Mesothelial cell of epicardium (in vitro differentiated cells): ENCODE data around the gene P2RY8. TPM values are rescaled to one million over a fixed set of nuclear protein-coding genes. Genes with fewer than 3 reads are reported as not detected.
"Not testable (repeated sequence)": the region's sequence is repeated elsewhere in the genome, so short reads cannot be mapped to it uniquely, and the experiment has no call there.

Source experiments
- DNase-seq, 2 experiments: peaks; one replicate each; pipeline ENCODE4 v3.0.0; 2021; ENCODE audit warnings: low spot score in 2 of 2; ENCODE audit not compliant: unreplicated experiment in 2 of 2
- H3K27ac Mint-ChIP-seq: 2 replicates; pipeline ENCODE4 v1.8.0; 2021; ENCODE audit warnings: mixed read lengths
- H3K27me3 Mint-ChIP-seq: 2 replicates; pipeline ENCODE4 v1.8.0; 2021; ENCODE audit warnings: low read depth, mixed read lengths
- H3K36me3 Mint-ChIP-seq: 2 replicates; pipeline ENCODE4 v1.8.0; 2021; ENCODE audit warnings: mixed read lengths
- H3K4me1 Mint-ChIP-seq: 2 replicates; pipeline ENCODE4 v1.8.0; 2021; ENCODE audit warnings: mixed read lengths
- H3K4me3 Mint-ChIP-seq: 2 replicates; pipeline ENCODE4 v1.8.0; 2021; ENCODE audit warnings: mild to moderate bottlenecking, moderate library complexity, mixed read lengths
- H3K9me3 Mint-ChIP-seq: 2 replicates; pipeline ENCODE4 v1.8.0; 2021; ENCODE audit warnings: mixed read lengths
- total RNA-seq: library from RNA; stranded (reverse); gene quantifications from 3 replicates; pipeline ENCODE4 v1.2.1, GENCODE V29; 2021
- TF ChIP-seq, protein P1 (sequence below): fragments of 200-600 bp; sonication (generic); IDR thresholded peaks from one replicate; pipeline ENCODE4 v1.5.0; 2021; ENCODE audit warnings: antibody characterized with exemption; ENCODE audit not compliant: unreplicated experiment

The P2RY8 gene
- total RNA-seq, 1 donor from 2014 or later, result not detected

DNA sequence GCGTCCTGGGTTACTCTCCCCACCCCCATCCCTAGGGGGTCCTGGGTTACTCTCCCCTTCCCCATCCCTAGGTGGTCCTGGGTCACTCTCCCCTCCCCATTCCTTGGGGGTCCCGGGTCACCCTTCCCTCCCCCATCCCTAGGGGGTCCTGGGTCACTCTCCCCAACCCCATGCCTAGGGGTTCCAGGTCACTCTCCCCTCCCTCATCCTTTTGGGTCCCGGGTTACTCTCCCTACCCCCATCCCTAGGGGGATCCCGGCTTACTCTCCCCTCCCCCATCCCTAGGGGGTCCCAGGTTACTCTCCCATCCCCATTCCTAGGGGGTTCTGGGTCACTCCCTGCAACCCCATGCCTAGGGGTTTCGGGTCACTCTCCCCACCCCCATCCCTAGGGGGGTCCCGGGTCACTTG lies 85.7 kb downstream of the P2RY8 start:
- peak overlapping the region; percentile 89 for H3K4me3 Mint-ChIP-seq
- DNase-seq, result no peak
- H3K27me3 Mint-ChIP-seq, result peaks cover 6% of the 10 kb centered on the region
- TF ChIP-seq, protein P1, sequence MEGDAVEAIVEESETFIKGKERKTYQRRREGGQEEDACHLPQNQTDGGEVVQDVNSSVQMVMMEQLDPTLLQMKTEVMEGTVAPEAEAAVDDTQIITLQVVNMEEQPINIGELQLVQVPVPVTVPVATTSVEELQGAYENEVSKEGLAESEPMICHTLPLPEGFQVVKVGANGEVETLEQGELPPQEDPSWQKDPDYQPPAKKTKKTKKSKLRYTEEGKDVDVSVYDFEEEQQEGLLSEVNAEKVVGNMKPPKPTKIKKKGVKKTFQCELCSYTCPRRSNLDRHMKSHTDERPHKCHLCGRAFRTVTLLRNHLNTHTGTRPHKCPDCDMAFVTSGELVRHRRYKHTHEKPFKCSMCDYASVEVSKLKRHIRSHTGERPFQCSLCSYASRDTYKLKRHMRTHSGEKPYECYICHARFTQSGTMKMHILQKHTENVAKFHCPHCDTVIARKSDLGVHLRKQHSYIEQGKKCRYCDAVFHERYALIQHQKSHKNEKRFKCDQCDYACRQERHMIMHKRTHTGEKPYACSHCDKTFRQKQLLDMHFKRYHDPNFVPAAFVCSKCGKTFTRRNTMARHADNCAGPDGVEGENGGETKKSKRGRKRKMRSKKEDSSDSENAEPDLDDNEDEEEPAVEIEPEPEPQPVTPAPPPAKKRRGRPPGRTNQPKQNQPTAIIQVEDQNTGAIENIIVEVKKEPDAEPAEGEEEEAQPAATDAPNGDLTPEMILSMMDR, result no peak
- peaks cover 35% of the 10 kb centered on the region for H3K9me3 Mint-ChIP-seq
- H3K36me3 Mint-ChIP-seq, result peaks cover 32% of the 10 kb centered on the region
- H3K4me1 Mint-ChIP-seq, result no peaks in the 10 kb centered on the region
- H3K27ac Mint-ChIP-seq, result no peak overlapping the region

- Mint-ChIP-seq H3K27me3 (peaks cover 2% of the 10 kb centered on the region), H3K27ac (no peak overlapping the region), H3K4me3 (no peak overlapping the region), H3K36me3 (peaks cover 36% of the 10 kb centered on the region), H3K4me1 (no peaks in the 10 kb centered on the region), H3K9me3 (peaks cover 41% of the 10 kb centered on the region)
- TF ChIP-seq, protein P1, result no peak
- peak in 1 of 2 experiments; percentile 10 for DNase-seq
Measured at GRCh38 chrX:1450361-1451161, 86.4 kb downstream of the P2RY8 start.

DNA sequence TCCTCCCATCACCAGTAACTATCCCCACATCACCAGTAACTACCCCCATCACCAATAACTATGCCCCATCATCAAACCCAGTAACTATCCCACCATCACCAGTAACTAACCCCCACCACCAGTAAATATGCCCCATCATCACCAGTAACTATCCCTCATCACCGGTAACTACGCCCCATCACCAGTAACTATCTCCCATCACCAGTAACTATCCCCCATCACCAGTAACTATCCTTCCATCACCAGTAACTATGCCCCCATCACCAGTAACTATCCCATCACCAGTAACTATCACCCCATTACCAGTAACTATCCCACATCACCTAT lies 87.2 kb downstream of the P2RY8 start:
- no peak overlapping the region for H3K27ac Mint-ChIP-seq
- no peaks in the 10 kb centered on the region for H3K4me1 Mint-ChIP-seq
- peaks cover 48% of the 10 kb centered on the region for H3K9me3 Mint-ChIP-seq
- no peaks in the 10 kb centered on the region for H3K27me3 Mint-ChIP-seq
- H3K4me3 Mint-ChIP-seq, result no peak overlapping the region
- DNase-seq, result no peak
- peaks cover 44% of the 10 kb centered on the region for H3K36me3 Mint-ChIP-seq
- TF ChIP-seq, protein P1, result no peak

- Mint-ChIP-seq H3K27me3 (no peaks in the 10 kb centered on the region), H3K27ac (no peak overlapping the region), H3K4me1 (no peaks in the 10 kb centered on the region), H3K9me3 (peaks cover 53% of the 10 kb centered on the region), H3K36me3 (peaks cover 49% of the 10 kb centered on the region), H3K4me3 (no peak overlapping the region)
- TF ChIP-seq, protein P1, result no peak
- peak in 1 of 2 experiments; percentile 0 for DNase-seq
Measured at GRCh38 chrX:1449036-1449822, 87.8 kb downstream of the P2RY8 start.

DNA sequence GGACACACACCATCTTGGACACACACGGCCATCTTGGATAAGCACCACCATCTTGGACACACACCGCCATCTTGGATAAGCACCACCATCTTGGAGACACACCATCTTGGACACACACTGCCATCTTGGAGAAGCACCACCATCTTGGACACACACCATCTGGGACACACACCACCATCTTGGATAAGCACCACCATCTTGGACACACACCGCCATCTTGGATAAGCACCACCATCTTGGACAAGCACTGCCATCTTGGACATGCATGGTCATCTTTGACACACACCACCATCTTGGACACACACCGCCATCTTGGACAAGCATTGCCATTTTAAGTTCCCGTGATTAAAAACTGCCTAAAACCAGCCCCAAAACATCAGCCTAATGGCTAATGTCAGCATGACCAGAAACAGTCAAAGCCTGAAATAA lies 88.4 kb downstream of the P2RY8 start:
- not testable (repeated sequence) for H3K4me1 Mint-ChIP-seq, H3K27ac Mint-ChIP-seq, H3K4me3 Mint-ChIP-seq, H3K27me3 Mint-ChIP-seq, DNase-seq
- Mint-ChIP-seq H3K9me3 (peaks cover 57% of the 10 kb centered on the region), H3K36me3 (peaks cover 54% of the 10 kb centered on the region)

DNA sequence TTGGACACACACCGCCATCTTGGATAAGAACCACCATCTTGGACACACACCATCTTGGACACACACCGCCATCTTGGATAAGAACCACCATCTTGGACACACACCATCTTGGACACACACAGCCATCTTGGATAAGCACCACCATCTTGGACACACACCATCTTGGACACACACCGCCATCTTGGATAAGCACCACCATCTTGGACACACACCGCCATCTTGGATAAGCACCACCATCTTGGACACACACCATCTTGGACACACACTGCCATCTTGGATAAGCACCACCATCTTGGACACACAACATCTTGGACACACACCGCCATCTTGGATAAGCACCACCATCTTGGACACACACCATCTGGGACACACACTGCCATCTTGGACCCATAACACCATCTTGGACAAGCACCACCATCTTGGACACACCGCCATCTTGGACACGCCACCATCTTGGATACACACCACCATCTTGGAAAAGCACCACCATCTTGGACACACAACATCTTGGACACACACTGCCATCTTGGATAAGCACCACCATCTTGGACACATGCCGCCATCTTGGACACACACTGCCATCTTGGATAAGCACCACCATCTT lies 88.9 kb downstream of the P2RY8 start:
- Mint-ChIP-seq H3K9me3 (peaks cover 57% of the 10 kb centered on the region), H3K36me3 (peaks cover 57% of the 10 kb centered on the region)
- H3K27ac Mint-ChIP-seq, H3K4me3 Mint-ChIP-seq, DNase-seq, H3K27me3 Mint-ChIP-seq, H3K4me1 Mint-ChIP-seq: not testable (repeated sequence)

DNA sequence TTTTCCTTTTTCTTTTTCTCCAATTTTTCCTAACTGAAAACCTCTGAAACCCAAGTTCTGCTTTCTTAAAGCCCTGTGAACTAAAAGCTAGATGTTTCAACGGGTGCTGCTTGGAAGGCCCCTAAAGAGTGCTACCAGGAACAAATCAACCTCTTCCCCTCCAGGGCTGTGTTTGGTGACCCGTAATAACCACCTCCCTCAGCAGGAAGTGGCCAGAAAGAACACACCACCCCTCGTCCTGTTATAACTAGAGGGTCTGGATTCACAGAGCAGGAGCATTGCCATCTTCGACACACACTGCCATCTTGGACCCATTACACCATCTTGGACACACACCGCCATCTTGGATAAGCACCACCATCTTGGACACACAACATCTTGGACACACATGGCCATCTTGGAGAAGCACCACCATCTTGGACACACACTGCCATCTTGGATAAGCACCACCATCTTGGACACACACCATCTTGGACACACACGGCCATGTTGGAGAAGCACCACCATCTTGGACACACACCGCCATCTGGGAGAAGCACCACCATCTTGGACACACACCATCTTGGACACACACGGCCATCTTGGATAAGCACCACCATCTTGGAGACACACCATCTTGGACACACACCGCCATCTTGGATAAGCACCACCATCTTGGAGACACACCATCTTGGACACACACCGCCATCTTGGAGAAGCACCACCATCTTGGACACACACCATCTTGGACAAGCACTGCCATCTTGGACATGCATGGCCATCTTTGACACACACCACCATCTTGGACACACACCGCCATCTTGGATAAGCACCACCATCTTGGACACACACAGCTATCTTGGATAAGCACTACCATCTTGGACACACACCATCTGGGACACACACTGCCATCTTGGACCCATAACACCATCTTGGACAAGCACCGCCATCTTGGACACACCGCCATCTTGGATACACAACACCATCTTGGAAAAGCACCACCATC lies 89.7 kb downstream of the P2RY8 start:
- not testable (repeated sequence) for H3K27ac Mint-ChIP-seq, H3K4me1 Mint-ChIP-seq, H3K4me3 Mint-ChIP-seq, H3K27me3 Mint-ChIP-seq
- Mint-ChIP-seq H3K9me3 (peaks cover 57% of the 10 kb centered on the region), H3K36me3 (peaks cover 60% of the 10 kb centered on the region)
- peak in 1 of 2 experiments; percentile 14 for DNase-seq
